Body of pancreas (tissue), 4 donors: Measurements from ENCODE around the gene WSB2. TPM values are rescaled to one million over a fixed set of nuclear protein-coding genes. Genes with fewer than 3 reads are reported as not detected.

ENCODE experiments used
- ATAC-seq: fragments of 150-250 bp; one replicate; pipeline ENCODE4 v1.9.1; 2016
- DNase-seq, 4 donors: peaks; one replicate each; pipeline ENCODE4 v3.0.0-alpha.2; 2019
- H3K27ac ChIP-seq, 4 donors: fragments of 200-600 bp; sonication (generic); 1 replicate in 3 of 4; 2 replicates in 1 of 4; pipeline versions ENCODE4 v1.5.1 to v1.6.1; 2016 to 2019; ENCODE audit warnings: mild to moderate bottlenecking in 1 of 4, mixed read lengths in 1 of 4, moderate library complexity in 1 of 4
- H3K27me3 ChIP-seq, 2 donors: fragments of 200-600 bp; sonication (generic); one replicate each; pipeline ENCODE4 v1.6.0; 2016; ENCODE audit warnings: mild to moderate bottlenecking in 1 of 2
- H3K36me3 ChIP-seq, 2 donors: fragments of 200-600 bp; sonication (generic); replicated peaks in 1 of 2; 2 replicates each; pipeline ENCODE4 v1.5.1; 2016; ENCODE audit warnings: low read depth in 2 of 2; ENCODE audit not compliant: insufficient read depth in 1 of 2
- H3K4me1 ChIP-seq: fragments of 200-600 bp; sonication (generic); one replicate; pipeline ENCODE4 v1.6.0; 2016
- H3K4me3 ChIP-seq, 2 donors: fragments of 200-600 bp; sonication (generic); 1 replicate in 1 of 2; 2 replicates in 1 of 2; pipeline ENCODE4 v1.5.1; 2016 to 2019
- H3K9me3 ChIP-seq, 3 donors: fragments of 200-600 bp; sonication (generic); 1 replicate in 2 of 3; 2 replicates in 1 of 3; pipeline ENCODE4 v1.5.1; 2016
- POLR2A ChIP-seq, 3 donors: fragments of 450-650 bp; IDR thresholded peaks; one replicate each; pipeline ENCODE4 v1.6.1; 2016; ENCODE audit warnings: antibody characterized with exemption in 3 of 3, mild to moderate bottlenecking in 2 of 3
- WGBS, 2 donors: methylation state at CpG; one replicate each; pipeline ENCODE4 v1.1.5; 2017; 5-methylcytosine and 5-hydroxymethylcytosine counted together
- intact Hi-C: fragments of 100-400 bp; cut with DNase I; formaldehyde crosslinking; loops from one replicate; pipeline ENCODE4 v1.15.1; 2023
- total RNA-seq, 2 donors: library from RNA; depleted of rRNA; stranded (reverse); fragments of >200 nt; gene quantifications; one replicate each; pipeline ENCODE4 v1.1.0, GENCODE V29; 2016
- TF ChIP-seq, protein P1 (sequence below), 7 experiments: fragments of 450-650 bp in 4 of 7; fragments of 200-600 bp in 3 of 7; sonication (generic) in 3 of 7; IDR thresholded peaks; one replicate each; pipeline ENCODE4 v1.5.1; 2016 to 2019; ENCODE audit warnings: antibody characterized with exemption in 7 of 7

The WSB2 gene
- 10 to 100 TPM; 28.7 to 48.0 TPM for total RNA-seq

DNA sequence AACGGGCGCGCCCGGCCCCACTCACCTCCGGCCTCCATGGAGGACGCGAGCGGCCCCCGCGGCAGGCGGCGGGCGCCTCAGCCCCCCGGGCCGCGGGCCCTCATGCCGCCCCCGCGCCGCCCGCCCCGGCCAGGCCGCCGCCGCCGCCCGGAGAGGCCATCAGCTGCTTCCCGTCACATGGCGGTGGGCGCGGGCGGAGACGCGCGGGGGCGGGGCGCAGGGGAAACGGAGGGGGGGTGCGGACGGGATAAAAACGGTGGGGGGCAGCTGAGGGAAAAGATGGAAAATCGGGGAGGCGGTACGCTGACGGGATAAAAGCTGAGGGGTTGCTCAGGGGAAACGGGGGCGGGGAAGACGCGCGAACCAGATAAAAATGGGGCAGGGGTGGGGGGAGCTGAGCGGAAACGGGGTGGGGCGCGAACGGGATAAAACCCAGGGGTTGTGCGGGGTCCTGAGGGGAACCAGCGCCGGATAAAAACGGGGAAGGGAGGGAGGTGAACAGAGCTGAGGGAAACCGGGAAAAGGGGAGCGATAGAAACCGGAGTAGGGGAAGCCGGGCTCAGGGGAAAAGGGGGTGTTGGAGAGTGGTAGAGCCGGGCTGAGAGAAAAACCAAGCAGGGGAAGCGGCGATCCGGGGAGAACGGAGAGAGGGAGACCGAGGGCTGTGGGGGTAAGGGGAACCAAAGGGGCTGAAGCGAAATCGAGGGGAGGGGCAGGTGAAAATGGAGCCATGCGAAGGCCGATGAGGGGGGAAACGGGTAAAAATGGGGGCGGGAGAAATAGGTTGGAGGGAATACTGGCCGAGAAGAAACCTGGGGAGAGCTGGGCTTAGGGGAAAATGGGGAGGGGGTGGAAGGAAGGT, at the start of gene WSB2:
Gene WSB2, minus strand, starts transcription at position 169 of the 862 bp plus-strand sequence. Its CDS starts 131 bp downstream, at position 38.
- Histone ChIP-seq H3K27me3 (no peaks in the 10 kb centered on the region), H3K4me1 (peaks cover 62% of the 10 kb centered on the region), H3K4me3 (peak within 1 kb of the TSS; percentile 35 to 80), H3K36me3 (no peaks in the 10 kb centered on the region), H3K27ac (peak within 1 kb of the TSS; percentile 90 to 97 (median 95)), H3K9me3 (no peaks in the 10 kb centered on the region)
- intact Hi-C loops, result no loop called here
- 1 to 2% methylated on average over 38 to 64 of the region's 76 CpGs for WGBS, 2 donors
- TF ChIP-seq, protein P1, sequence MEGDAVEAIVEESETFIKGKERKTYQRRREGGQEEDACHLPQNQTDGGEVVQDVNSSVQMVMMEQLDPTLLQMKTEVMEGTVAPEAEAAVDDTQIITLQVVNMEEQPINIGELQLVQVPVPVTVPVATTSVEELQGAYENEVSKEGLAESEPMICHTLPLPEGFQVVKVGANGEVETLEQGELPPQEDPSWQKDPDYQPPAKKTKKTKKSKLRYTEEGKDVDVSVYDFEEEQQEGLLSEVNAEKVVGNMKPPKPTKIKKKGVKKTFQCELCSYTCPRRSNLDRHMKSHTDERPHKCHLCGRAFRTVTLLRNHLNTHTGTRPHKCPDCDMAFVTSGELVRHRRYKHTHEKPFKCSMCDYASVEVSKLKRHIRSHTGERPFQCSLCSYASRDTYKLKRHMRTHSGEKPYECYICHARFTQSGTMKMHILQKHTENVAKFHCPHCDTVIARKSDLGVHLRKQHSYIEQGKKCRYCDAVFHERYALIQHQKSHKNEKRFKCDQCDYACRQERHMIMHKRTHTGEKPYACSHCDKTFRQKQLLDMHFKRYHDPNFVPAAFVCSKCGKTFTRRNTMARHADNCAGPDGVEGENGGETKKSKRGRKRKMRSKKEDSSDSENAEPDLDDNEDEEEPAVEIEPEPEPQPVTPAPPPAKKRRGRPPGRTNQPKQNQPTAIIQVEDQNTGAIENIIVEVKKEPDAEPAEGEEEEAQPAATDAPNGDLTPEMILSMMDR (IDR thresholded peaks at IDR 0.05), result no peak
- TF ChIP-seq POLR2A (IDR thresholded peaks at IDR 0.05), result peak in 2 of 3 donors; percentile 50 to 68
- DNase-seq (peak; percentile 63 to 74 (median 67)), ATAC-seq (peak; percentile 54)

DNA sequence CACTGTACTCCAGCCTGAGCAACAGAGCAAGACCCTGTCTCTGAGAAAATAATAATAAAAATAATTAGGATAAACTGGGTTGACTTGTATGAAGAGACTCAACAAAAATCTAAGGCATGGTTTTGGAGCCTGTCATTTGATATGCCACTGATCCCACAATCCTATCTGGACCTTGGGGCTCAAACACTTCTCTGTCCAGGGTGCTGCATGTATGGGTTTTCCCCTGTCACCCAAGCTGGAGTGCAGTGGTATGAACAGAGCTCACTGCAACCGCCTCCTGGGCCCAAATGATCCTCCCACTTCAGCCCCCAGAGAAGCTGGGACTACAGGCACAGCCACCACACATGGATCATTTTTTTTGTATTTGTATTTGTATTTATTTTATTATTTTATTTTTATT, 48.1 kb upstream of the WSB2 start:
- H3K27me3 ChIP-seq, result no peaks in the 10 kb centered on the region
- ATAC-seq (no peak), DNase-seq (no peak)
- intact Hi-C loops, result no loop called here
- no peak overlapping the region for H3K27ac ChIP-seq
- H3K9me3 ChIP-seq, result no peaks in the 10 kb centered on the region
- H3K36me3 ChIP-seq, result no peaks in the 10 kb centered on the region
- no peaks in the 10 kb centered on the region for H3K4me1 ChIP-seq
- no peak overlapping the region for H3K4me3 ChIP-seq
- 93% methylated on average over 1 of the region's 1 CpG for WGBS, 2 donors
- TF ChIP-seq, protein P1 (IDR thresholded peaks at IDR 0.05), result no peak
- no peak for TF ChIP-seq POLR2A (IDR thresholded peaks at IDR 0.05)

DNA sequence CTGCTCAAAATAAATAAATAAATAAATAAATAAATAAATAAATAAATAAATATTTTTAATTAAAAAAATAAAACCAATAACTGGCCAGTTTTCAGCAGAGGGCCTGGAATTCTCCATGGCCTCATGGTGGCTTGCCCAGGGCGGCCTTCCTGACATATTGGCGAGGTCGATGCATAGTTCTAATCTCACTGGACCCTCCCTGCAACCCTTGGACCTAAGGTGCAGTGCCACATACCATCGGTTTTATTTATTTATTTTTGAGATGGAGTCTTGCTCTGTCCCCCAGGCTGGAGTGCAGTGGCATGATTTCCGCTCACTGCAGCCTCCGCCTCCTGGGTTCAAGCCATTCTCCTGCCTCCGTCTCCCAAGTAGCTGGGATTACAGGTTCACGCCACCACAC, 46.7 kb upstream of the WSB2 start:
- no peak overlapping the region for H3K27ac ChIP-seq
- peaks cover under 1% of the 10 kb centered on the region for H3K4me1 ChIP-seq
- no peaks in the 10 kb centered on the region for H3K9me3 ChIP-seq
- no peak for TF ChIP-seq POLR2A (IDR thresholded peaks at IDR 0.05)
- TF ChIP-seq, protein P1 (IDR thresholded peaks at IDR 0.05), result no peak
- intact Hi-C loops, result no loop called here
- H3K27me3 ChIP-seq, result no peaks in the 10 kb centered on the region
- DNase-seq (no peak), ATAC-seq (no peak)
- 88 to 90% methylated on average over 8 of the region's 8 CpGs for WGBS, 2 donors
- H3K4me3 ChIP-seq, result no peak overlapping the region
- H3K36me3 ChIP-seq, result no peaks in the 10 kb centered on the region

DNA sequence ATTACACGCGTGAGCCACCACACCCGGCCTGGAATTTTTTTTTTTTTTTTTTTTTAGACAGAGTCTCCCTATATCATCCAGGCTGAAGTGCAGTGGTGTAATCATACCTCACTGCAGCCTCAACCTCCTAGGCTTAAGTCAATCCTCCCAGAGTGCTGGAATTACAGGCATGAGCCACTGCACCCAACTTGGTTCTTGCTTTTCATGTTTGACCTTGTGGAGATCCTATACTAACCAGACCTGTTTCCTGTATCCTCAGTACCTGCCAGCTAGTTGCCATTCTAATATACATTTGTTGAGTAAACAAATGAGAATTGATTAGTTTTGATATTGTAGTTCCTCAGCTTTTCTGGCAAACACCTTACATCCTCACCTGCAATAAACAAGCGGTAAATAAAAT, 46.0 kb upstream of the WSB2 start:
- WGBS, 2 donors, result 48 to 49% methylated on average over 4 of the region's 4 CpGs
- Histone ChIP-seq H3K4me1 (peaks cover 7% of the 10 kb centered on the region), H3K27me3 (no peaks in the 10 kb centered on the region), H3K9me3 (no peaks in the 10 kb centered on the region), H3K36me3 (no peaks in the 10 kb centered on the region), H3K4me3 (no peak overlapping the region), H3K27ac (no peak overlapping the region)
- ATAC-seq (no peak), DNase-seq (no peak)
- TF ChIP-seq POLR2A (IDR thresholded peaks at IDR 0.05), result no peak
- TF ChIP-seq, protein P1 (IDR thresholded peaks at IDR 0.05), result no peak
- intact Hi-C loops, result no loop called here
